Suprapubic skin (tissue), 4 donors: ENCODE data around the gene RHOJ.

ENCODE experiments used
- CTCF ChIP-seq, 2 donors: fragments of 200-600 bp in 1 of 2; fragments of 450-650 bp in 1 of 2; sonication (generic) in 1 of 2; IDR thresholded peaks; one replicate each; pipeline ENCODE4 v1.5.1; 2016 to 2019; ENCODE audit warnings: antibody characterized with exemption in 2 of 2, mild to moderate bottlenecking in 1 of 2, moderate library complexity in 1 of 2
- EP300 ChIP-seq: sonication (generic); formaldehyde crosslinking; IDR thresholded peaks from one replicate; pipeline ENCODE4 v1.6.1; 2017; ENCODE audit warnings: antibody characterized with exemption
- POLR2A ChIP-seq, 2 donors: fragments of 450-650 bp; IDR thresholded peaks; one replicate each; pipeline ENCODE4 v1.6.1; 2017; ENCODE audit warnings: antibody characterized with exemption in 2 of 2, mild to moderate bottlenecking in 2 of 2, moderate library complexity in 2 of 2
- POLR2AphosphoS5 ChIP-seq, 3 donors: sonication (generic); formaldehyde crosslinking; IDR thresholded peaks; one replicate each; pipeline ENCODE4 v1.6.1; 2017; ENCODE audit warnings: antibody characterized with exemption in 3 of 3

GRCh38 chr14:63245893-63246292, 41.6 kb downstream of the RHOJ start:
- TF ChIP-seq CTCF (IDR thresholded peaks at IDR 0.05) (no peak), POLR2A (IDR thresholded peaks at IDR 0.05) (no peak), EP300 (no peak), POLR2AphosphoS5 (IDR thresholded peaks at IDR 0.05) (no peak)
